Skeletal muscle cell (primary cell): Measurements from ENCODE around the gene RBM38.
"Not testable (repeated sequence)": the region's sequence is repeated elsewhere in the genome, so short reads cannot be mapped to it uniquely, and the experiment has no call there.

Source experiments
- DNase-seq: peaks from one replicate; pipeline ENCODE4 v3.0.0-alpha.2; 2010; ENCODE audit warnings: low read depth
- H3K4me3 ChIP-seq: 2 replicates; pipeline ENCODE4 v1.5.1; 2011; ENCODE audit warnings: low read depth, mild to moderate bottlenecking, control low read depth, low read length, moderate library complexity

The RBM38 gene

GRCh38 chr20:57390604-57391438, at the start of gene RBM38:
RBM38 (plus strand) TSS chr20:57391396; CDS start chr20:57391582, 186 bp downstream.
- H3K4me3 ChIP-seq, result peak within 1 kb of the TSS; percentile 75

GRCh38 chr20:57341663-57342062, 49.5 kb upstream of the RBM38 start:
- DNase-seq, result no peak
- no peak overlapping the region for H3K4me3 ChIP-seq

More at GRCh38 chr20:57390604-57391438, at the start of gene RBM38:
- no peak for DNase-seq

- DNase-seq, result no peak
- H3K4me3 ChIP-seq, result no peak overlapping the region
Observed at GRCh38 chr20:57342829-57343228, 48.4 kb upstream of the RBM38 start.

GRCh38 chr20:57346477-57346876, 44.7 kb upstream of the RBM38 start:
- DNase-seq, result no peak
- no peak overlapping the region for H3K4me3 ChIP-seq

GRCh38 chr20:57347393-57347792, 43.8 kb upstream of the RBM38 start:
- no peak for DNase-seq
- no peak overlapping the region for H3K4me3 ChIP-seq

GRCh38 chr20:57348200-57348921, 42.8 kb upstream of the RBM38 start:
- not testable (repeated sequence) for DNase-seq

GRCh38 chr20:57348922-57349574, 42.1 kb upstream of the RBM38 start:
- not testable (repeated sequence) for H3K4me3 ChIP-seq, DNase-seq

More at GRCh38 chr20:57348200-57348921, 42.8 kb upstream of the RBM38 start:
- not testable (repeated sequence) for H3K4me3 ChIP-seq

GRCh38 chr20:57350081-57350710, 41.0 kb upstream of the RBM38 start:
- no peak overlapping the region for H3K4me3 ChIP-seq
- no peak for DNase-seq

GRCh38 chr20:57350726-57351041, 40.5 kb upstream of the RBM38 start:
- peak overlapping the region; percentile 82 for H3K4me3 ChIP-seq
- not testable (repeated sequence) for DNase-seq

GRCh38 chr20:57351042-57351783, 40.0 kb upstream of the RBM38 start, which contains the start of gene RAE1:
RAE1 (plus strand) TSS chr20:57351255; CDS start chr20:57354039, 2,784 bp downstream.
- peak; percentile 73 for DNase-seq
- peak within 1 kb of the TSS; percentile 82 for H3K4me3 ChIP-seq

GRCh38 chr20:57352305-57352704, 38.9 kb upstream of the RBM38 start:
- DNase-seq, result no peak
- H3K4me3 ChIP-seq, result peak overlapping the region; percentile 82

- no peak for DNase-seq
- H3K4me3 ChIP-seq, result no peak overlapping the region
Observed at GRCh38 chr20:57353351-57353750, 37.8 kb upstream of the RBM38 start.

GRCh38 chr20:57361517-57361916, 29.7 kb upstream of the RBM38 start:
- H3K4me3 ChIP-seq, result no peak overlapping the region
- DNase-seq, result peak; percentile 32

GRCh38 chr20:57364451-57364850, 26.7 kb upstream of the RBM38 start:
- DNase-seq, result no peak
- no peak overlapping the region for H3K4me3 ChIP-seq

GRCh38 chr20:57369596-57369995, 21.6 kb upstream of the RBM38 start:
- no peak overlapping the region for H3K4me3 ChIP-seq
- no peak for DNase-seq

GRCh38 chr20:57370316-57370715, 20.9 kb upstream of the RBM38 start:
- no peak for DNase-seq
- no peak overlapping the region for H3K4me3 ChIP-seq

- H3K4me3 ChIP-seq, result no peak overlapping the region
- no peak for DNase-seq
Observed at GRCh38 chr20:57371363-57371762, 19.8 kb upstream of the RBM38 start.

GRCh38 chr20:57372157-57372556, 19.0 kb upstream of the RBM38 start:
- no peak overlapping the region for H3K4me3 ChIP-seq

More at GRCh38 chr20:57372157-57372556, 19.0 kb upstream of the RBM38 start:
- no peak for DNase-seq
